ENCODE data around the gene MT2A.

DNA sequence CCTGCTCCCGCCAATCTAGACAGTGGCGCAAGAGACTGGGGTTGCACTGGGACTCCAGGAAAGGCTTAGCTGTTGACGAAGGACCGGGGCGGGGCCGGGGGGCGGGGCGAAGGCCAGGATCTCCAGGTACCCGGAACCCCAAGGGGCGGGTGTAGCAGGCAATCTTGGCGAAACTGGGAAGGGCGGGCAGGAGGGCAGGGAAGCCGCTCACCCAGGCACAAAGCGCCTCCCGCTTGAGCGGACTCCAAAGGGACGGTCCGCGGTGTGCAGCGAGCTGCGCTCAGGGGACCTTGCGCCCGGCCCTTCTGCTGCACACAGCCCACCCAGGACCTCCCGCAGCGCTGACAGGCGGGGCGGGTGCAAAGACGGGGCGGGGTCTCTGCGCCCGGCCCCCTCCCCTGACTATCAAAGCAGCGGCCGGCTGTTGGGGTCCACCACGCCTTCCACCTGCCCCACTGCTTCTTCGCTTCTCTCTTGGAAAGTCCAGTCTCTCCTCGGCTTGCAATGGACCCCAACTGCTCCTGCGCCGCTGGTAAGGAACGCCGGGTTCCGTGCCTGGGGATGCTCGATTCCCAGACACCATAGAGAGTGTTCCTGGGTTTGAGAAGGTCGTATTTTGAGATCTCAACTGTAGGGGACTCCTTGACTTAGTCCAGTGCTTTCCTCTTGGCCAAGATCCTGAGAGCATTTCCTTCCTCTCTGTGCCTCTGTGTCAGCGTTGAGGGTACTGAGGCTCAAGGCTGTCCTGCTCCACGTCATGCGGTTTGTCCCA, 49.4 kb downstream of the MT2A start, which contains the start of gene MT1F:
- TF ChIP-seq, protein P1, sequence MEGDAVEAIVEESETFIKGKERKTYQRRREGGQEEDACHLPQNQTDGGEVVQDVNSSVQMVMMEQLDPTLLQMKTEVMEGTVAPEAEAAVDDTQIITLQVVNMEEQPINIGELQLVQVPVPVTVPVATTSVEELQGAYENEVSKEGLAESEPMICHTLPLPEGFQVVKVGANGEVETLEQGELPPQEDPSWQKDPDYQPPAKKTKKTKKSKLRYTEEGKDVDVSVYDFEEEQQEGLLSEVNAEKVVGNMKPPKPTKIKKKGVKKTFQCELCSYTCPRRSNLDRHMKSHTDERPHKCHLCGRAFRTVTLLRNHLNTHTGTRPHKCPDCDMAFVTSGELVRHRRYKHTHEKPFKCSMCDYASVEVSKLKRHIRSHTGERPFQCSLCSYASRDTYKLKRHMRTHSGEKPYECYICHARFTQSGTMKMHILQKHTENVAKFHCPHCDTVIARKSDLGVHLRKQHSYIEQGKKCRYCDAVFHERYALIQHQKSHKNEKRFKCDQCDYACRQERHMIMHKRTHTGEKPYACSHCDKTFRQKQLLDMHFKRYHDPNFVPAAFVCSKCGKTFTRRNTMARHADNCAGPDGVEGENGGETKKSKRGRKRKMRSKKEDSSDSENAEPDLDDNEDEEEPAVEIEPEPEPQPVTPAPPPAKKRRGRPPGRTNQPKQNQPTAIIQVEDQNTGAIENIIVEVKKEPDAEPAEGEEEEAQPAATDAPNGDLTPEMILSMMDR (IDR thresholded peaks at IDR 0.05 in 4 of 5, conservative IDR thresholded peaks at IDR 0.05 in 1 of 5), result no peak
- TF ChIP-seq POLR2A (IDR thresholded peaks at IDR 0.05), result peak in 1 of 2 donors; percentile 11

Measured in gastrocnemius medialis (tissue), 4 donors.